HG03139 (cell line): Measurements from ENCODE around the gene CRY2.
"Not testable (repeated sequence)": the region's sequence is repeated elsewhere in the genome, so short reads cannot be mapped to it uniquely, and the experiment has no call there.

ENCODE experiments used
- ATAC-seq: cut with Tn5 transposase; IDR thresholded peaks from one replicate; pipeline ENCODE4 v1.9.1; 2021; ENCODE audit not compliant: unreplicated experiment

Gene CRY2

GRCh38 chr11:45846974-45847910 is at the start of gene CRY2:
Gene CRY2 (plus strand): TSS chr11:45847475. CDS start chr11:45847491, 16 bp downstream.
- ATAC-seq = peak; percentile 88

GRCh38 chr11:45798793-45799441 is 48.4 kb upstream of the CRY2 start:
- no peak for ATAC-seq

DNA sequence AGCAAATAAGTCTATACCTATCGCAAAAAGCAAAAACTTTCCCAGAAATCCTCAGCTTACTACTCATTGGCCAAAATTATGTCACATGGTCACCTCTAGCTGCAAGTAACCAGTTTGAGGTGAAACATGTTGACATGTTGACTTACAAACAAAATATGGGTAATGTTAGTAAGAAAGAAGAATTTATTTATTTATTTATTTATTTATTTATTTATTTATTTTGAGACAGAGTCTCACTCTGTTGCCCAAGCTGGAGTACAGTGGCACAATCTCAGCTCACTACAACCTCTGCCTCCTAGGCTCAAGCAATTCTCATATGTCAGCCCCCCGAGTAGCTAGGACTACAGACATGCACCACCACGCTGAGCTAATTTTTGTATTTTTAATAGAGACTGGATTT is 47.7 kb upstream of the CRY2 start:
- ATAC-seq = no peak

- no peak for ATAC-seq
Measured at GRCh38 chr11:45800261-45800660, 47.0 kb upstream of the CRY2 start.

GRCh38 chr11:45801723-45802315 is 45.5 kb upstream of the CRY2 start:
- no peak for ATAC-seq

- no peak for ATAC-seq
Measured at GRCh38 chr11:45802531-45803317, 44.6 kb upstream of the CRY2 start.

GRCh38 chr11:45803971-45804760 is 43.1 kb upstream of the CRY2 start:
- ATAC-seq = no peak

- ATAC-seq = peak; percentile 95
Measured at GRCh38 chr11:45804761-45805304, 42.4 kb upstream of the CRY2 start, which contains the start of gene SLC35C1. Gene SLC35C1 (plus strand): TSS chr11:45805149. CDS start chr11:45805802, 653 bp downstream.

DNA sequence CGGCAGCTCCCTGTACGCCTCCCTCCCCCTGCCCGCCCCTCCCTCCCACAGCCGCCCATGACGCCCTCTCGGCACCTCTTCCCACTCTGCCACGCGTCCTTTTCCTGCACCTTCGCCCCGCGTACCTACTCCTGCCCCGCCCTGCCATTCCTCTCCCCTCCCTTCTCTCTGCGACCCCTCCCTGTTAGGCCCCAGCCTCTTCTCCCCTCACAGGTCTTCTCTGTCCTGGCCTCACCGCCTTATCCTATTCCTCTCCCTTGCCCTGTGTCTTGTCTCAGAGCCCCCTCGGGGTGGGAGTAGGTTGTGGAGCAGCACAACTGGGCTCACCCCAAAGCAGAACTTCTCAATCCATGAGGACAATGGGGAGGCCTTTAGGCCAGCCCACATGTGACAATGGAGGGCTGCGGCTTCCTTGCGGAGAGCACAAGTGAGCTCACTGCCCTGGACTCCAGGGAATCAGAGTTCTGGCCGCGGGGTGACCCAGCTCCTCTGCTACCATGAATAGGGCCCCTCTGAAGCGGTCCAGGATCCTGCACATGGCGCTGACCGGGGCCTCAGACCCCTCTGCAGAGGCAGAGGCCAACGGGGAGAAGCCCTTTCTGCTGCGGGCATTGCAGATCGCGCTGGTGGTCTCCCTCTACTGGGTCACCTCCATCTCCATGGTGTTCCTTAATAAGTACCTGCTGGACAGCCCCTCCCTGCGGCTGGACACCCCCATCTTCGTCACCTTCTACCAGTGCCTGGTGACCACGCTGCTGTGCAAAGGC is 41.8 kb upstream of the CRY2 start:
- no peak for ATAC-seq

- no peak for ATAC-seq
Measured at GRCh38 chr11:45806072-45806933, 41.0 kb upstream of the CRY2 start.

DNA sequence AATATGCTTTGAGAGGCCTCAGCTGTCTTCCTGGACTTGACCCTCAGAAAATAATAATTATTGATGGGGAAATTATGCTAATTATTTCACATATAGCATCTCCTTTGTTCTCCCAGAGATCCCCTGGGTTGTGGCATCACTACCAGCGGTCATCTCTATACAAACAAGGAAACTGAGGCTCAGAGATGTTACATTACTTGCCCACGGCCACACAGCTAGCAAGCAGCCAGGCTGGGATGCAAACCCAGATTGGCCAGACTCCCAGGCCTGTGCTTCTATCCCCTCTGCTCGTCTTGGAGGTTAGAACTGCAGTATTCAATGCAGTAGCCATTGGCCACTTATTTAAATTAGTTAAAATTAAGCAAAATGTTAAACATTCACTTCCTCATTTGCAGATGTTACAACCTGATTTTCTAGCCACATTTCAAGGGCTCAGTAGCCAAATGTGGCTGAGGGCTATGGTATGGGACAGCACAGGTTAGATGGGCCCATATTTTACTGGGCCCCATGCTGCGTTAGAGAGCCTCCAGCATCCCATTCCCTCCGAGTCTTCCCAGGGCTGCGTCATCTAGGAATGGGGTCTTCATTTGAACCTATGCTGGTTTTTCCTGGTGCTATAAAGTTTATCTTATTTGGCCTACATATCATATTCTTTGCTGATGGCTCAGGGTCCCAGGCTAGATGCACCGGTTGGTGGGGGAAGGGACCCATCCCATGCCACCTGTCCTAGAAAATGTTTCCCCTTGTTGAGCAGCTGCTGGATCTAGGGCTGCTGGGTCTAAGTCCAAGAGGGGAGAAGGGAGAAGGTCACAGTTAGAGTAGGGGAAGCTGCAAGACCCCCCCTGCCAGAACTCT is 40.1 kb upstream of the CRY2 start:
- ATAC-seq = no peak

DNA sequence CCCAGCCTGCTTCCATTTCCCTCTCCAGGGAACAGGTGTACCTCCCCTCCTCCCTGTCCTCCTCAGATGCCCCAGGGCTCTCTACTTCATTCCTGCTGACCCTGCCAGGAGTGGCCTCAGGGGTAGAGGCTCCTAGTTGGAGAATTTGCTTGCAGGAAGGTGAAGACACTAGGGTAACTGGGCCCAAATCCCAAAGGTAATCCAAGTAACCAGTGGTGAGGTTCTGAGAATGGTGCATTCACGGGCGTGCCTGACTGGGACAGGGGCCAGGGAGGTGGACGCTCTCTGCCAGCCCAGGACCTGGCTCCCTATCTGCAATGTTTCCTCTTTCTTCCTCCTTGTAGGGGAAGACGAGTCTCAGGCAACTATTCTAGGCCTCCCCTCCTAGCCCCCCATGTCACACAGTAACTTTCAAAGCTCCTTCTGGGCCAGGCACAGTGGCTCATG is 39.5 kb upstream of the CRY2 start:
- ATAC-seq = no peak

DNA sequence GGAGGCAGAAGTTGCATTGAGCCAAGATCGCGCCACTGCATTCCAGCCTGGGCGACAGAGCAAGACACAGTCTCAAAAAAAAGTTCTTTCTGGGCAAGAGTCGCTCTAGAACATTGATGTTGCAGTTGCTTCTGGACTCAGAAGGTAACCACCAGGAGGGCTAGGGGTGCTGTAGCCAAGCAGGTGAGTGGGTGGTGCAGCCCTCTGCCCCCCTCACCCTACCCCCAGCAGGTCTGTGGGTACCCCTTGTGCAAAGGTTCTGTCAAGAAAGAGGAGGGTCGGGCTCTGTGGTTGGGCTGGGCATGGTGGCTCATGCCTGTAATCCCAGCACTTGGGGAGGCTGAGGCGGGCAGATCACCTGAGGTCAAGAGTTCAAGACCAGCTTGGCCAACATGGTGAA is 38.8 kb upstream of the CRY2 start:
- not testable (repeated sequence) for ATAC-seq

GRCh38 chr11:45809456-45810395 is 37.5 kb upstream of the CRY2 start:
- no peak for ATAC-seq

GRCh38 chr11:45810431-45811108 is 36.7 kb upstream of the CRY2 start:
- no peak for ATAC-seq

DNA sequence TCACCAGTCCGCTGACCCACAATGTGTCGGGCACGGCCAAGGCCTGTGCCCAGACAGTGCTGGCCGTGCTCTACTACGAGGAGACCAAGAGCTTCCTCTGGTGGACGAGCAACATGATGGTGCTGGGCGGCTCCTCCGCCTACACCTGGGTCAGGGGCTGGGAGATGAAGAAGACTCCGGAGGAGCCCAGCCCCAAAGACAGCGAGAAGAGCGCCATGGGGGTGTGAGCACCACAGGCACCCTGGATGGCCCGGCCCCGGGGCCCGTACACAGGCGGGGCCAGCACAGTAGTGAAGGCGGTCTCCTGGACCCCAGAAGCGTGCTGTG is 36.2 kb upstream of the CRY2 start:
- ATAC-seq = no peak
